SK-N-SH treated with all-trans-retinoic acid at 6 μM for 48 hours (cell line): ENCODE measurements around the gene CAMK4.

Experiments used
- TCF4 ChIP-seq: fragments of 250-450 bp; sonication (Bioruptor Pico); IDR thresholded peaks from 2 replicates; pipeline ENCODE4 v1.8.0; 2021; ENCODE audit warnings: mild to moderate bottlenecking, moderate library complexity, borderline replicate concordance
- ZC3H10 ChIP-seq: fragments of 250-450 bp; sonication (Bioruptor Pico); IDR thresholded peaks from 2 replicates; pipeline ENCODE4 v1.5.1; 2021; ENCODE audit warnings: mild to moderate bottlenecking, moderate library complexity
- ZFP3 ChIP-seq: fragments of 250-450 bp; sonication (Bioruptor Pico); IDR thresholded peaks from 2 replicates; pipeline ENCODE4 v1.5.0; 2020; ENCODE audit warnings: mild to moderate bottlenecking, moderate library complexity
- ZFP30 ChIP-seq: fragments of 450-650 bp; formaldehyde crosslinking; IDR thresholded peaks from 2 replicates; pipeline ENCODE4 v1.5.0; 2022; ENCODE audit warnings: mild to moderate bottlenecking, moderate library complexity
- TF ChIP-seq, protein P1 (sequence below): fragments of 250-450 bp; sonication (Bioruptor Pico); IDR thresholded peaks from 2 replicates; pipeline ENCODE4 v1.8.0; 2020; ENCODE audit warnings: mild to moderate bottlenecking, moderate library complexity, borderline replicate concordance
- TF ChIP-seq, protein P2 (sequence below): fragments of 250-450 bp; sonication (Bioruptor Pico); IDR thresholded peaks from 2 replicates; pipeline ENCODE4 v1.5.0; 2020; ENCODE audit warnings: mild to moderate bottlenecking, moderate library complexity

DNA sequence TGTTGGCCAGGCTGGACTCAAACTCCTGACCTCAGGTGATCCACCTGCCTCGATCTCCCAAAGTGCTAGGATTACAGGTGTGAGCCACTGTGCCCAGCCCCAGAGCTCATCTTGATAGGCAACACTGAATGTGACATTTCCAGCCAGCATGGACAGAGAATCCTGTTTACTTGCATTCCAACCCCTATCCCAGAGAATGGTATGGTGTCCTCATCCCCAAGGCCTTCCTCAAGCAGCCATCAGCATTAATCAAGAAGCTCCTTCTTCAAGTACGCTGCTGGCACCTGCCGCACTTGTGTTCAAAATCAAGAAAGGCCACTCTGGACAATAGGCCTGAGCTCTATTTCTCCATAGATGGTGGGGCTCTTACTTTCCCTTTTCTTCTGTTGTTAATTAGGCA lies 247.9 kb downstream of the CAMK4 start:
- TF ChIP-seq, protein P1, sequence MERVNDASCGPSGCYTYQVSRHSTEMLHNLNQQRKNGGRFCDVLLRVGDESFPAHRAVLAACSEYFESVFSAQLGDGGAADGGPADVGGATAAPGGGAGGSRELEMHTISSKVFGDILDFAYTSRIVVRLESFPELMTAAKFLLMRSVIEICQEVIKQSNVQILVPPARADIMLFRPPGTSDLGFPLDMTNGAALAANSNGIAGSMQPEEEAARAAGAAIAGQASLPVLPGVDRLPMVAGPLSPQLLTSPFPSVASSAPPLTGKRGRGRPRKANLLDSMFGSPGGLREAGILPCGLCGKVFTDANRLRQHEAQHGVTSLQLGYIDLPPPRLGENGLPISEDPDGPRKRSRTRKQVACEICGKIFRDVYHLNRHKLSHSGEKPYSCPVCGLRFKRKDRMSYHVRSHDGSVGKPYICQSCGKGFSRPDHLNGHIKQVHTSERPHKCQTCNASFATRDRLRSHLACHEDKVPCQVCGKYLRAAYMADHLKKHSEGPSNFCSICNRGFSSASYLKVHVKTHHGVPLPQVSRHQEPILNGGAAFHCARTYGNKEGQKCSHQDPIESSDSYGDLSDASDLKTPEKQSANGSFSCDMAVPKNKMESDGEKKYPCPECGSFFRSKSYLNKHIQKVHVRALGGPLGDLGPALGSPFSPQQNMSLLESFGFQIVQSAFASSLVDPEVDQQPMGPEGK (CRISPR knock-in tag), result no peak
- TF ChIP-seq ZC3H10 (CRISPR knock-in tag), result no peak
- TF ChIP-seq, protein P2, sequence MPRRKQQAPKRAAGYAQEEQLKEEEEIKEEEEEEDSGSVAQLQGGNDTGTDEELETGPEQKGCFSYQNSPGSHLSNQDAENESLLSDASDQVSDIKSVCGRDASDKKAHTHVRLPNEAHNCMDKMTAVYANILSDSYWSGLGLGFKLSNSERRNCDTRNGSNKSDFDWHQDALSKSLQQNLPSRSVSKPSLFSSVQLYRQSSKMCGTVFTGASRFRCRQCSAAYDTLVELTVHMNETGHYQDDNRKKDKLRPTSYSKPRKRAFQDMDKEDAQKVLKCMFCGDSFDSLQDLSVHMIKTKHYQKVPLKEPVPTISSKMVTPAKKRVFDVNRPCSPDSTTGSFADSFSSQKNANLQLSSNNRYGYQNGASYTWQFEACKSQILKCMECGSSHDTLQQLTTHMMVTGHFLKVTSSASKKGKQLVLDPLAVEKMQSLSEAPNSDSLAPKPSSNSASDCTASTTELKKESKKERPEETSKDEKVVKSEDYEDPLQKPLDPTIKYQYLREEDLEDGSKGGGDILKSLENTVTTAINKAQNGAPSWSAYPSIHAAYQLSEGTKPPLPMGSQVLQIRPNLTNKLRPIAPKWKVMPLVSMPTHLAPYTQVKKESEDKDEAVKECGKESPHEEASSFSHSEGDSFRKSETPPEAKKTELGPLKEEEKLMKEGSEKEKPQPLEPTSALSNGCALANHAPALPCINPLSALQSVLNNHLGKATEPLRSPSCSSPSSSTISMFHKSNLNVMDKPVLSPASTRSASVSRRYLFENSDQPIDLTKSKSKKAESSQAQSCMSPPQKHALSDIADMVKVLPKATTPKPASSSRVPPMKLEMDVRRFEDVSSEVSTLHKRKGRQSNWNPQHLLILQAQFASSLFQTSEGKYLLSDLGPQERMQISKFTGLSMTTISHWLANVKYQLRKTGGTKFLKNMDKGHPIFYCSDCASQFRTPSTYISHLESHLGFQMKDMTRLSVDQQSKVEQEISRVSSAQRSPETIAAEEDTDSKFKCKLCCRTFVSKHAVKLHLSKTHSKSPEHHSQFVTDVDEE, result no peak
- no peak for TF ChIP-seq TCF4 (CRISPR knock-in tag)
- TF ChIP-seq ZFP3 (CRISPR knock-in tag), result no peak
- TF ChIP-seq ZFP30 (CRISPR knock-in tag), result no peak
